Activated gamma-delta T cell treated with anti-CD3 and anti-CD28 coated beads, Interleukin-2, amount 50 U/mL, for 16 hours (primary cell): ENCODE data around the gene RABGGTA.
"Not testable (repeated sequence)": the region's sequence is repeated elsewhere in the genome, so short reads cannot be mapped to it uniquely, and the experiment has no call there.

Experiments
- DNase-seq: peaks from one replicate; pipeline ENCODE4 v3.0.0-alpha.2; 2020; ENCODE audit warnings: low read depth

RABGGTA gene

DNA sequence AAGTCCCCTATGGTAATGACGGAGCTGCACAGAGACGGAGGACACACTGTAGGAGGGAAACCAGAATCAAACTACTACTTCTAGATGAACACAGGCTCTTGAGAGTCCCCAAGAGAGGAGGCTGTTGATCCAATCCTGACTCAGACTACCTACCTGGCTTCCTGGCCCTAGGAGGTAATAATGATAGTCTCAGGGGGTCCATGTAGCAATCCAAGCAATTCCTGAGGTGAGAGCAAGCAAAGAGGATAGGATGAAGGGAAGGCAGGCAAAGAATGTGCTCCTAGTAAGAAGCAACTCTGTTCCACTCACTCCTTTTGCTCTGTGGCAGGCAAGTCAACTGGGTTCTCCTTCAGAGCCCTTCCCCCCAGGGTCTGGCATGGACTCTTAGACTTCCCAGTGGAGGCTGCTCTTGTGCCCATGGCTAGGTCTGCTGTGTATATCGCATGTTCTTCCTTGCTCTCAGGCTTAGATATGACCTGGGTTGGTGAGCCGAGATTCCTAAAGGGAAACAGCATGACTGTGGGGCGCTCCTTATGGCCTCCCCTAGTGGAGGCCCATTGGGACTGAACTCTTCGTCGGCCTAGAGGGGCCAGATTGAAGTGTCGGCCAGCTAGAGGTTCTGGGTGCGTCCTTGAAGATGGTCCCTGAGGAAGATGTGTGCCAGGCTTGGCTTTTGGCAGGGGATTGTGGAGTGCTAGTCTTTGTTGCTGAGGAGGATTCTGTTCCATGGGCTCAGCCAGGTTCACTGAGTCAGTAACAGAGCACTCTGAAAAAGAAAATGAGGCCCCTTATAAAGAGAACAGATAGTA lies 31.1 kb downstream of the RABGGTA start:
- DNase-seq = no peak

- DNase-seq = no peak
These were observed 32.8 kb downstream of the RABGGTA start for GRCh38 chr14:24238527-24239037.

GRCh38 chr14:24238123-24238522 lies 33.3 kb downstream of the RABGGTA start:
- no peak for DNase-seq

DNA sequence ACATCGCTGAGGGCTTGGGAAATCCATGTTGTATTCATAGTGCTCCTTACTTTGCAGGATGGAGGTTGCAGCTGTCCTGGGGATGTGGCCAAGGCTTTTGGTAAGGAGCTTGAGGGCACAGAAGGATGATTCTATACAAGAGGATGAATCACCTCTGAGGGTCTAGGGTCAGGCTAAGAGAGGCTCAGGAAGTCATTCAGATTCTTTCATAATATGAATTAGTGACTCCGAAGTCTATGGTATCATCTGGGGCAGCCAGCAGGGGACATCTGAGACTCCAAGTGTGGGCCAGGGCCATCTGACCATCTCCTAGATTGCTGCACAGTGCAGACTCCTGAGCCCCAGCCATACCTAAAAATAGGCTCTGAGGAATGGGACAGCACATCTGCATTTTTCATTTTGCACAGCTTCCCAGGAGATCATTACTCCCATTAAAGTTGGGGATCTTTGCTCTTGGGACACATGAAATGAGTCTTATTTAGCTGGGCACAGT lies 33.9 kb downstream of the RABGGTA start:
- no peak for DNase-seq

- no peak for DNase-seq
These were observed 34.5 kb downstream of the RABGGTA start for GRCh38 chr14:24236689-24237462.

DNA sequence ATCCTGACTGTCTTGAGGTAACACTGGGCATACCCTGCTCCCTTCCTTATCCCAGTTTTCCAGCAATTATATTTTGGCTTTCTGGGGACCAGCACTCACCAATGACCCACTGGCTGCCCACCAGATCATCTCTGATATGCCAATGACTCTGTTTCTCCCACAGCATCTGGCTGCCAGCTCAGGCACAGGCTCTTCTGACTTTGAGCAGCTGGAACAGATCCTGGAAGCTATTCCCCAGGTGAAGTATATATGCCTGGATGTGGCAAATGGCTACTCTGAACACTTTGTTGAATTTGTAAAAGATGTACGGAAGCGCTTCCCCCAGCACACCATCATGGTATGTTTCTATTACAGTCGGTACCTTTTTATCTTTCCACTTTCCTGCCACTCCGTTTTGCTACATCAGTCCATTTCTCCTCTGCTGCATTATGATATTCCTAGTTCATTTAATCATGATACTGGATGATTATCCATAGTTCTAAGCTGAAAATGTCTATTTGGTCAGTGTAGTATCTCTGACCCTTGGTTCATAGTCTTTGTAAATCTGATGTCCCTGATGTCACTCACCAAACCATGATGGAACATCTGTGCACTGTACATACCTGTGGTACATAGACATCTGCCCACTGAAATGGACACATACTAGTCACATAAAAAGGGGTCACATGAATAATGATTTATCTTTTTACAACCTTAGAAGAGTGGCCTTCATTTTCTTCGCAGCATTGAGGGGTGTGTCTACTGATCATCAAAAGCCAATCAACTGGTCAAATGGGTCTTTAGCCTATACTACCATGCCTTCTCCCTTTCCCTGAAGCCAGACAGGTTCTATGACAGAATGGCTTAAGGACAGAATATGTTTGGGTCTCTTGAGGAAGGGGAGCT lies 35.4 kb downstream of the RABGGTA start:
- no peak for DNase-seq

GRCh38 chr14:24234095-24235005 lies 37.0 kb downstream of the RABGGTA start:
- no peak for DNase-seq

GRCh38 chr14:24233538-24233866 lies 37.9 kb downstream of the RABGGTA start:
- DNase-seq = no peak

DNA sequence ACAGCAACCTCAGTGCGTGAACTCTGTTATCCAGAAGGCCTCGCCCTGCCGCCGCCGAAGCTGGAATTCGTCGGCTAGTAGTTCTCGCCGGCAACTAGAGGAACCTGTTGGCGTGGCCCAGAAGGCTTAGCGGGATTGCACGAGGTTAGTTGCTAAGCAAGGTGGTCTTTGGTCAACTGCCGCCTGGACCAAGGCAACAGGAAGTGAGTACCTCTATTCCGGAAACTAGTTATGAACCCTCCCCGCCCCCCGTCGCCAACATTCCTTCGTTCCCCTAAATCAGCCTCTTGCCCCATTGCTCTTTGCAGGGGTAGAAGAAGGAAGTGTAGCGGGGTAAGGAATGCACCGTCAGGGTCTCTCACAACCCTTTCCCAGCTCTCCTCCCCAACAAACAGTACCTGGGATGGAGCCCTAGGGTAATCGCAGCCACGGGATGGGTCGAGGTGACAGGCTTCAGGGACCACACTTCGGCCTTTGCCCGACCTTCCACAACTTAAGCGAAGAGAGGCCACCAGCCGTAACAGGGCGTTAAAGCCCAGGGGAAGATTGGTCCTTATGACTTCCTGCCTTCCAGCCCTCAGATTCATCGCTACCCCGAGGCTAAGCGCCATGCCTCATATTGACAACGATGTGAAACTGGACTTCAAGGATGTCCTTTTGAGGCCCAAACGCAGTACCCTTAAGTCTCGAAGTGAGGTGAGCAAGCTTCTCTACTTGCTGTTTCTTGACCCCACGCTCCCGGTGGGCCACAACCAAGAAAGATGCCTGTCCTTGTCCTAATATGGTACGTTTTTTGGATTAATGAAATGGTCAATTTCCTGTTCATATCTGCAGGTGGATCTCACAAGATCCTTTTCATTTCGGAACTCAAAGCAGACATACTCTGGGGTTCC lies 38.5 kb downstream of the RABGGTA start, which contains the start of gene GMPR2:
TSS of gene GMPR2 (plus strand) at position 285 of the 893 bp plus-strand sequence. CDS start at position 610, 325 bp downstream.
- no peak for DNase-seq

- peak; percentile 77 for DNase-seq
These were observed 39.2 kb downstream of the RABGGTA start, which contains the start of gene NEDD8 for GRCh38 chr14:24232121-24232644. Gene NEDD8, minus strand, starts transcription at chr14:24232367. Its CDS starts 100 bp downstream, at chr14:24232267.

DNA sequence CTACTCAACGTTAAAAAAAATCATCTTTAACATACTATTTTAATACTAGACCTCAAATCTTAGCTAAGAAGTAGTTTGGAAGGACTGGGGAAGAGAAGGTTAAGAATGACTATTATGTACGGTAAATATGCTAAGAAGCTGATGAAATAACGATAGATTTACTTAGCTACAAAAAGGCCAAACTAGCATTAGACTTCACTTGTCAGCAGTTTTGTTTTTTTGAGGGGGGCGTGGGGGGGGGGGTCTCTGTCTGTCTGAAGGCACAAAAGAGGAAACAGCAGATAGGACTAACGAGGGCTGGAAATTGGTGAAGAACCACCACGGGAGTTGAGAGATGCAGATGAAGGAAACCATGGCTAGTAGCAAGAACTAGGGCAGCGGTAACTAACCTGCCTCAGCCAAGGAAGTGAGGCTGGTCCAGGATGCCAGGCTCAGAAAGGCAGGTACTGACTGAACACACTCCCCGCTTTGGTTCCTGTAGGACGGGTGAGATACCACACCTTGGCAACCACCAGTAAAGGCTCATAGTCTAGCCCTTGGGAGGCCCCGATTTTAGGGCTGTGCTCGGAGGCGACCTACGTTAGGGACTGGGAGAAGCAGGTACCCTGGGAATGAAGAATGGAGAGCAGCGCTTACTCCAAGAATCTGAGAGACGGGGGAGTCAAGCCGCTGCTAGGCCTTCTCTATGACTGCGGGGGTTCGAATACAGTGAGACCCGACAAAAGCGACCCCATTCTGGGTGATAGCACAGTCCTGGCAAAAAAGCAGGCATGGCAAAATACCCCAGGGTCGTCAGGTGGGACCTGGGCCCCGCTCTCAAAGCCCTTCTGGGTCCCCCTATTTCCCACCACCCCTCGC lies 39.9 kb downstream of the RABGGTA start:
- DNase-seq = no peak

DNA sequence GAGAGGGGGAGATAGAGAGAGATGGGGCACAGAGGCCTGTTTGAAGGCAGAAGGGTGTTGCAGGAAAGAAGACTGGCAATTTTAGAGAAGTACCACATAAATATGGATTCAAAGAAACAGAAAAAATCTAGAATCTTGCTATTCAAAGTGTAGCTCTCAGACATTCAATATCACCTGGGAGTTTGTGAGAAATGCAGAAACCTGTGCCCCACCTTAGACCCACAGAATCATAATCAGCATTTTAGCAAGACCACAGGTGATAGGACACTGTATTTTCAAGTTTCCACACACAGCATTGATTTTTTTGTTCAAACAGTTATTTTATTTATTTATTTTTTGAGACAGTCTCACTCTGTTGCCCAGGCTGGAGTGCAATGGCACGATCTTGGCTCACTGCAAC lies 42.5 kb downstream of the RABGGTA start:
- DNase-seq = no peak

- no peak for DNase-seq
These were observed 44.9 kb downstream of the RABGGTA start for GRCh38 chr14:24226473-24226872.

GRCh38 chr14:24224618-24225071 lies 46.8 kb downstream of the RABGGTA start:
- DNase-seq = no peak

DNA sequence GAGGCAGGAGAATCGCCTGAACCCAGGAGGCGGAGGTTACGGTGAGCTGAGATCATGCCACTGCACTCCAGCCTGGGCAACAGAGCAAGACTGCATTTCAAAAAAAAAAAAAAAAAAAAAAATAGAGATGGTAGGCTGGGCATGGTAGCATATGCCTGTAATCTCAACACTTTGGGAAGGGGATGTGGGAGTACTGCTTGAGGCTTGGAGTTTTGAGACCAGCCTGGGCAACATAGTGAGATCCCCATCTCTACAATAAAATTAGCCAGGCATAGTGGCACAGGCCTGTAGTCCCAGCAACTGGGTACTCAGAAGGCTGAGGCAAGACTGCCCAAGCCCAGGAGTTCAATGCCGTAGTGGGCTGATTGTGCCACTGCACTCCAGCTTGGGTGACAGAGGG lies 48.4 kb downstream of the RABGGTA start:
- DNase-seq = not testable (repeated sequence)

- DNase-seq = no peak
These were observed 51.9 kb downstream of the RABGGTA start for GRCh38 chr14:24219521-24219920.

GRCh38 chr14:24219080-24219479 lies 52.3 kb downstream of the RABGGTA start:
- no peak for DNase-seq

DNA sequence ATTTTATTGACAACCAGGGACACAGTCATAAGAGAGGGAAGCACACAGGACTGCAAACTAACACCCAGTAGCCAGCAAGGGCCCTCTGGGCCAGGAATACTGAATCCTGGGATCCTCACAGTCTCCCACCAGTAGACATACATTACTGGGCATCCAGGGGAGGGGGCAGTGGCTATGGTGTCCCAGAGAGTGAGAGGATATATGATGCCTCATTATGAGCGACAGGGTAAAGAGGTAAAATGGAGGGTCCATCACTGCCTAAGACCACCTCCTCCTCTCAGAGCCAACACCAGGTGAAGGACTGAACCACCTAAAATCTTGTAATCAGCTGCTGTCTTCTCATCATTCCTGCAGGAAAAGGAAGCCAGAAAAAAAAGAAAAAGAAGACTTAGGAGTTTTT lies 54.5 kb downstream of the RABGGTA start:
- DNase-seq = not testable (repeated sequence)
